GM23248 (cell line): ENCODE measurements around the gene ELMO1.

ENCODE experiments used
- EZH2 ChIP-seq: fragments of 200-600 bp; sonication (generic); IDR thresholded peaks from 2 replicates; pipeline ENCODE4 v1.6.1; 2018; ENCODE audit warnings: antibody characterized with exemption, mild to moderate bottlenecking; ENCODE audit not compliant: insufficient read depth, poor library complexity, severe bottlenecking
- EZH2phosphoT487 ChIP-seq: fragments of 200-600 bp; sonication (generic); IDR thresholded peaks from 2 replicates; pipeline ENCODE4 v1.6.1; 2018; ENCODE audit warnings: antibody characterized with exemption, moderate library complexity, mild to moderate bottlenecking, low read depth; ENCODE audit not compliant: insufficient read depth

GRCh38 chr7:37225285-37225969 is 223.2 kb downstream of the ELMO1 start:
- TF ChIP-seq EZH2phosphoT487 (no peak), EZH2 (no peak)
